PFSK-1 (cell line): ENCODE data around the gene ACP3.

ENCODE experiments used
- FOXP2 ChIP-seq: optimal IDR thresholded peaks from 2 replicates; pipeline ENCODE3; 2011; ENCODE audit warnings: borderline replicate concordance, control low read depth, inconsistent platforms; ENCODE audit not compliant: insufficient read depth; ENCODE audit errors: extremely low read length, extremely low read depth
- POLR2AphosphoS5 ChIP-seq: IDR thresholded peaks from 2 replicates; pipeline ENCODE4 v1.6.1; 2012; ENCODE audit warnings: low read depth, mild to moderate bottlenecking, control low read depth, low read length, moderate library complexity
- SIN3A ChIP-seq: IDR thresholded peaks from 2 replicates; pipeline ENCODE4 v1.6.1; 2012; ENCODE audit warnings: mild to moderate bottlenecking, low read length, moderate library complexity, borderline replicate concordance; ENCODE audit not compliant: insufficient read depth
- TAF1 ChIP-seq: IDR thresholded peaks from 2 replicates; pipeline ENCODE4 v1.6.1; 2012; ENCODE audit warnings: low read length, control low read depth, borderline replicate concordance; ENCODE audit not compliant: insufficient read depth
- TF ChIP-seq, protein P1 (sequence below), 2 experiments: IDR thresholded peaks; 2 replicates each; pipeline versions ENCODE4 v1.6.1 to v1.8.0; 2011 to 2012; ENCODE audit warnings: low read depth in 2 of 2, low read length in 2 of 2, control low read depth in 1 of 2, inconsistent platforms in 1 of 2, mild to moderate bottlenecking in 1 of 2, moderate library complexity in 1 of 2; ENCODE audit not compliant: insufficient read depth in 1 of 2

The ACP3 gene

DNA sequence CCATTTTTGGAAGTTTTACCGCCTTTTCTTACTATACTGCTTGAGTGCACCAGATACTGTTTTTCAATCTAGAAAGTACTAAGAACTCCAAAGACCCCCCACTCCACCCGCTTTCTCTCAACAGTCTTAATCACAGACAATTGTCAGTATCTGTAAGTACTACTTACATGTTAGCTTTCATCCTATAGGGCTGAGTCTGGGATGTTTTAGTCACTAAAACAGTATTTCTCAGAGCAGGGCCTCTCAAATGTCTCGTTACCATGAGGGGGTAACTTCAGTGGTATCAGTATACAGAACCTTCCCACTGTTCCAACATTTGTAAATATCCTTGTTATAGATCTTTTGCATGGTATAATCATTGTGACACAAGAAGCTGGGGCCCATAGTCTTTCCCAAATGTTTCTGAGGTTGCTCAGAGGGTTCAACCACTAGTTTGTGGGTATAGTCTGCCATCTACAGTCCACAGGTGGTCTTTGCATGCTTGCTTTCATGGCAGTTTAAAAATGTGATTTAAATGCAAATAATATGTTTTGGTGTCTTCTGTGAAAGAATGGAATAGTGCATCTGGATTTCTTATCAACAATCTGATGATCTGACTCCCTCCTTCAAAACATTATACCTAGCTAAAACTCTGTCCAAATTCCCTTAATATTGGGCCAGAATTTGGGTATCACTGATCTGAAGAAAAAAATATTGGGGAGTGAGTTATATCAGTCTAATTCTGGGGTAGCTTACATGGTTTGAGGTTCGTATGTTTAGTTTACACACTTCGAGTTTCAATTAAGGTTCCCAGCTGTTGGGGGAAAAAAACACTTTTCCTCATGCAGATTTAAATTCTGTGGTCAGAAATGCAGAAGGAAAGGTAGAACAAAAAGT is 82.1 kb downstream of the ACP3 start:
- TF ChIP-seq POLR2AphosphoS5: no peak
- TF ChIP-seq SIN3A: no peak
- TF ChIP-seq FOXP2: no peak

DNA sequence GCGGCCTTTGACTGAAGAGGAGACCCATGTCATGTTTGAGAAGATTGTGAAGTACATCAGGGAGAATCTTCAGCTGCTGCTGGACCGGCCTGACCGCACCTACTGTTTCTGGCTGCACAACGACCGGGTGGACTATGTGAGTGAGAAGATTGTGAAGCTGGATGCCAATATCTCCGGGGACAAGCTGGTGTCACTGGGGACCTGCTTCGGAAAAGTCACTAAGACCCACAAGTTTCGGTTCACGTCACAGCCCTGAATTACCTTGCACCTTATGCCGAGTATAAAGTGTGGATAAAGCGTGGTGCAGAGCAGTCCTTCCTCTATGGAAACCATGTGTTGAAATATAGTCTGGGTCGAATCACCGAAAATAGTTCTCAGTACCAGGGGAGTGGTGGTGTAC is 84.0 kb downstream of the ACP3 start:
- TF ChIP-seq, protein P1, sequence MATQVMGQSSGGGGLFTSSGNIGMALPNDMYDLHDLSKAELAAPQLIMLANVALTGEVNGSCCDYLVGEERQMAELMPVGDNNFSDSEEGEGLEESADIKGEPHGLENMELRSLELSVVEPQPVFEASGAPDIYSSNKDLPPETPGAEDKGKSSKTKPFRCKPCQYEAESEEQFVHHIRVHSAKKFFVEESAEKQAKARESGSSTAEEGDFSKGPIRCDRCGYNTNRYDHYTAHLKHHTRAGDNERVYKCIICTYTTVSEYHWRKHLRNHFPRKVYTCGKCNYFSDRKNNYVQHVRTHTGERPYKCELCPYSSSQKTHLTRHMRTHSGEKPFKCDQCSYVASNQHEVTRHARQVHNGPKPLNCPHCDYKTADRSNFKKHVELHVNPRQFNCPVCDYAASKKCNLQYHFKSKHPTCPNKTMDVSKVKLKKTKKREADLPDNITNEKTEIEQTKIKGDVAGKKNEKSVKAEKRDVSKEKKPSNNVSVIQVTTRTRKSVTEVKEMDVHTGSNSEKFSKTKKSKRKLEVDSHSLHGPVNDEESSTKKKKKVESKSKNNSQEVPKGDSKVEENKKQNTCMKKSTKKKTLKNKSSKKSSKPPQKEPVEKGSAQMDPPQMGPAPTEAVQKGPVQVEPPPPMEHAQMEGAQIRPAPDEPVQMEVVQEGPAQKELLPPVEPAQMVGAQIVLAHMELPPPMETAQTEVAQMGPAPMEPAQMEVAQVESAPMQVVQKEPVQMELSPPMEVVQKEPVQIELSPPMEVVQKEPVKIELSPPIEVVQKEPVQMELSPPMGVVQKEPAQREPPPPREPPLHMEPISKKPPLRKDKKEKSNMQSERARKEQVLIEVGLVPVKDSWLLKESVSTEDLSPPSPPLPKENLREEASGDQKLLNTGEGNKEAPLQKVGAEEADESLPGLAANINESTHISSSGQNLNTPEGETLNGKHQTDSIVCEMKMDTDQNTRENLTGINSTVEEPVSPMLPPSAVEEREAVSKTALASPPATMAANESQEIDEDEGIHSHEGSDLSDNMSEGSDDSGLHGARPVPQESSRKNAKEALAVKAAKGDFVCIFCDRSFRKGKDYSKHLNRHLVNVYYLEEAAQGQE (IDR thresholded peaks at IDR 0.05; ENCODE audit: insufficient read depth in 1 of 2, low read depth in 2 of 2, low read length in 2 of 2): no peak
- TF ChIP-seq SIN3A (no peak), TAF1 (no peak), FOXP2 (no peak), POLR2AphosphoS5 (no peak)

DNA sequence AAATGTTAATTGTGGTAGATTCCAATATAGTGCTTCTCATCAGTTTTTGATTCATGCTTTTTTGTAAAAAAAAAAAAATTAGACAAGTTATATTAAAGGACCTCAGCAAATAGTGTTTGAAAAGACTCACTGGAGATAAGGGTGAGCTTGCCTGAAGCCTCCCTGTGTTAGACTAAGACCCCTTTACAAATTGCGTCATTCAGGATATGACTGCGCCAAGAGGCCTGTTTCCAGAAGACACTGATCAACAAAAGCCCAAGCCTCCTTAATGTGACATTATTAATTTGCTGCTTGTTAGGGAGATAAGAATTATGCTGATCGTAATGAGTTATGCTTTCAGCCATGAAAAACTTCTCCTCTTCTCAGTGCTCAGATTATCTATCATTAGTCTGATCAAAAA is 87.1 kb downstream of the ACP3 start:
- TF ChIP-seq FOXP2 (no peak), SIN3A (no peak), TAF1 (no peak), POLR2AphosphoS5 (no peak)
- TF ChIP-seq, protein P1 (IDR thresholded peaks at IDR 0.05; ENCODE audit: insufficient read depth in 1 of 2, low read depth in 2 of 2, low read length in 2 of 2): no peak

DNA sequence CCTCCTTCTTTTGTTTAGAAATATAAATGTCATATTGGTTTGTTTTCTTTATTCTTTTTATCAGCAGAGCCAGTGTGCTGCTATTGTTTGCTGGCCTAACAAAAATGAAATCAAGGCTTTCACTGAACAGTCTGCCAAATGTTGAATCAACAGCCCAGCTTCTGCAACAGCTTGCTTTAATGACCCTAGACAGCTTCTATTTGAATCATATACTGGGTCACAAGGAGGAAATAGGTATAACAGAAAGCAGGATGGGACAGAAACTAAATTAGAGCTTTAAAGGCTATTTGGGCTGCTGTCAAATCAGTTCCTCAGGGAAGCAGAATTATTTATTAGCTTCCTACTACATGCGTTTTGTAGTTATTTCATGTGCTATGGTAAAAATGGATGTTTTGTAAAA is 88.0 kb downstream of the ACP3 start:
- no peak for TF ChIP-seq TAF1
- TF ChIP-seq POLR2AphosphoS5: no peak
- TF ChIP-seq, protein P1 (IDR thresholded peaks at IDR 0.05; ENCODE audit: insufficient read depth in 1 of 2, low read depth in 2 of 2, low read length in 2 of 2): no peak
- no peak for TF ChIP-seq FOXP2
- TF ChIP-seq SIN3A: no peak

DNA sequence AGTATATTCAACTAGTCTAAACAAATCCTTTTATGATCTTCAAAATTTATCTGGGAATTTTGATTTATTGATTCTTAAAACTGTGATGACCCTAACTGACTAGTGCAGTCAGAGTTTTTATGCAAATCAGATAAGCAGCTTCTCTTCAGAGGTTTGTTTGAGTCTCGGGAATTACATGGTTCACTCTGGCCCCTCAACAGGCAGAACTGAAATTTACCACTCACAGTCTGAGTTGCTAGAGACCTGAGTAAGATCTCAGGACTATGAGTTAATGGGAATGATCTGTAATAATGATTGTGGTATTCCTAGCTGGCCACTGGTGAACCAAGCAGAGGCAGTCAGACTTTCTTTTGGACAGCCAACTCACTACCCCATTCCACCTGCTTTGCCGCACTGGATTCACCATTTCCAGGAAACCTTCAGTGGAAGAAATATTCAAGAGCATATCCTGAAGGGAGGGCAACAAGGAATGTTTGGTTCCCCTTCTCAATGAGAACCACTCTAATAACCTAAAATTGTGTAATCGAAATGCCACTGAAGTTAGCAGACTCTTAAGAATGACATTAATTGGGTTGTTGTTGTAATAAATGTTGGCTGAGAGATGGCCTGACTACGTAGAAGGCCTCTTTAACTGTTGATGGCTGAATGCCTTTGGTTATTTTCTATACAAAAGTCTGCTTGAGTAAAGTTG is 88.5 kb downstream of the ACP3 start:
- TF ChIP-seq TAF1 (no peak), POLR2AphosphoS5 (no peak), FOXP2 (no peak), SIN3A (no peak)
- TF ChIP-seq, protein P1 (IDR thresholded peaks at IDR 0.05; ENCODE audit: insufficient read depth in 1 of 2, low read depth in 2 of 2, low read length in 2 of 2): no peak
